ENCODE data around the gene ATF3.
A peak's percentile ranks its signal among the peaks of the same experiment; 100 is the strongest.

The ATF3 gene

GRCh38 chr1:212587016-212587887, 21.3 kb upstream of the ATF3 start:
- DNase-seq, result no peak

GRCh38 chr1:212587888-212588510, 20.6 kb upstream of the ATF3 start:
- DNase-seq, result no peak

- DNase-seq, result no peak
Observed at GRCh38 chr1:212589446-212589845, 19.1 kb upstream of the ATF3 start.

GRCh38 chr1:212591922-212592321, 16.6 kb upstream of the ATF3 start:
- DNase-seq, result no peak

GRCh38 chr1:212593821-212594251, 14.7 kb upstream of the ATF3 start:
- no peak for DNase-seq

- no peak for DNase-seq
Observed at GRCh38 chr1:212594640-212595039, 13.9 kb upstream of the ATF3 start.

- no peak for DNase-seq
Observed at GRCh38 chr1:212595229-212595628, 13.3 kb upstream of the ATF3 start.

- DNase-seq, result peak; percentile 40
Observed at GRCh38 chr1:212595787-212596714, 12.5 kb upstream of the ATF3 start.

- no peak for DNase-seq
Observed at GRCh38 chr1:212596798-212597197, 11.8 kb upstream of the ATF3 start.

- DNase-seq, result no peak
Observed at GRCh38 chr1:212597487-212597886, 11.1 kb upstream of the ATF3 start.

- DNase-seq, result no peak
Observed at GRCh38 chr1:212600071-212600915, 8.3 kb upstream of the ATF3 start.

GRCh38 chr1:212600980-212601379, 7.6 kb upstream of the ATF3 start:
- no peak for DNase-seq

- DNase-seq, result no peak
Observed at GRCh38 chr1:212601524-212601923, 7.0 kb upstream of the ATF3 start.

- DNase-seq, result peak; percentile 13
Observed at GRCh38 chr1:212605441-212606394, 2.8 kb upstream of the ATF3 start.

- DNase-seq, result peak; percentile 39
Observed at GRCh38 chr1:212606395-212607205, 2.0 kb upstream of the ATF3 start.

GRCh38 chr1:212607206-212607912, 1.2 kb upstream of the ATF3 start:
- no peak for DNase-seq

- DNase-seq, result peak; percentile 27
Observed at GRCh38 chr1:212607913-212608391, 609 bp upstream of the ATF3 start.

- peak; percentile 62 for DNase-seq
Observed at GRCh38 chr1:212608959-212609700, 569 bp downstream of the ATF3 start.
